GM12878 (cell line): ENCODE measurements around the gene KRT31. TPM values are rescaled to one million over a fixed set of nuclear protein-coding genes. Genes with fewer than 3 reads are reported as not detected.

ENCODE experiments used
- EZH2 ChIP-seq: IDR thresholded peaks from 2 replicates; pipeline ENCODE4 v1.6.1; 2012; ENCODE audit warnings: low read depth, mild to moderate bottlenecking, control low read depth, inconsistent platforms, low read length, borderline replicate concordance; ENCODE audit not compliant: control insufficient read depth
- FOS ChIP-seq: IDR thresholded peaks from 3 replicates; pipeline ENCODE4 v1.6.1; 2011; ENCODE audit warnings: borderline replicate concordance; ENCODE audit not compliant: insufficient read length; ENCODE audit errors: extremely low read depth
- NRF1 ChIP-seq: conservative IDR thresholded peaks from 2 replicates; pipeline ENCODE4 v1.6.1; 2011; ENCODE audit warnings: mild to moderate bottlenecking, low read depth, low read length, improper control_type of control experiment
- PML ChIP-seq: IDR thresholded peaks from 2 replicates; pipeline ENCODE4 v1.6.1; 2012; ENCODE audit warnings: low read length, inconsistent platforms
- RAD21 ChIP-seq: IDR thresholded peaks from 2 replicates; pipeline ENCODE4 v1.6.1; 2011; ENCODE audit warnings: mild to moderate bottlenecking, low read depth, low read length, moderate library complexity; ENCODE audit not compliant: insufficient read depth
- RUNX3 ChIP-seq: IDR thresholded peaks from 2 replicates; pipeline ENCODE4 v1.6.1; 2012; ENCODE audit warnings: low read length, inconsistent platforms
- ZNF384 ChIP-seq: IDR thresholded peaks from 2 replicates; pipeline ENCODE4 v1.6.1; 2012; ENCODE audit warnings: low read depth, mild to moderate bottlenecking, low read length, improper control_type of control experiment, borderline replicate concordance
- polyA plus RNA-seq, 11 experiments: library from polyadenylated mRNA; depleted of rRNA in 4 of 11; unstranded in 6 of 11; stranded (reverse) in 5 of 11; fragments of >200 nt; fragmentation: Nextera tagmentation in 4 of 11; fragmentation: Illumina TruSeq in 1 of 11; extraction: Ambion mirVana in 4 of 11; extraction: Trizol in 1 of 11; gene quantifications; 1 replicate in 1 of 11; 2 replicates in 10 of 11; pipeline versions ENCODE4 v1.2.1 to v1.2.3, GENCODE V29; 2011 to 2016; ENCODE audit warnings: inconsistent platforms in 2 of 11, missing spikeins in 2 of 11, low read depth in 1 of 11
- total RNA-seq, 4 experiments: library from RNA; depleted of rRNA in 3 of 4; stranded (reverse); fragments of >200 nt in 3 of 4; fragmentation: Illumina TruSeq in 1 of 4; extraction: Trizol in 1 of 4; gene quantifications; 2 replicates each; pipeline versions ENCODE4 v1.2.1 to v1.2.3, GENCODE V29; 2013 to 2021
- TF ChIP-seq, protein P1 (sequence below): fragments of 450-650 bp; formaldehyde crosslinking; IDR thresholded peaks from 2 replicates; pipeline ENCODE4 v1.4.0; 2020; ENCODE audit warnings: mild to moderate bottlenecking, moderate library complexity
- TF ChIP-seq, protein P2 (sequence below): fragments of 450-650 bp; IDR thresholded peaks from 2 replicates; pipeline ENCODE4 v1.6.1; 2017; ENCODE audit warnings: antibody characterized with exemption, mild to moderate bottlenecking, moderate library complexity
- TF ChIP-seq, protein P3 (sequence below): fragments of 450-650 bp; IDR thresholded peaks from 2 replicates; pipeline ENCODE4 v1.6.1; 2016; ENCODE audit warnings: mild to moderate bottlenecking, moderate library complexity, borderline replicate concordance

KRT31 gene
- total and polyA plus RNA-seq, 10 of the 15 experiments (the other 5 are each of a cell fraction or from before 2014, with no cell fraction given) = not detected

DNA sequence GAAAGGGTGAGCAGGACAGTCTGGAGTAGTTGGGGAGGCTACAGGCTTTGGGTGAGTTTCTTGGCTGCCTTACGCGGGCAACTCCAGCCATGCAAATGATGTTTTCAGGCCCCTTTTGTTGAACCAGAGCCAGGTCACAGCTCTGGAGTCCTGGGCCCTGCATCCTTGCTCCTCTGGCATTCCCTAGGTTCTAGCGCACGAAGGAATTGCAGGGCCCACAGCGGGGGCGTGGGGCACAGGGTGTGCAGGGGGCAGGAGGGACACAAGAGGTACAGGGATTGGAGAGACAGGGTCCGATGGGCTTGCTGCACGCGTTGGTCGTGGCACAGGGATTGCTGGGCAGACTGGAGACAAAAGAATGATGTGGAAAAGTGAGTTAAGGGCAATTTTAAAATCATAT is 3.6 kb downstream of the KRT31 start (continued):
- TF ChIP-seq RAD21 (no peak), EZH2 (no peak), FOS (no peak), RUNX3 (no peak), NRF1 (no peak), ZNF384 (no peak), PML (no peak)
- TF ChIP-seq, protein P1, sequence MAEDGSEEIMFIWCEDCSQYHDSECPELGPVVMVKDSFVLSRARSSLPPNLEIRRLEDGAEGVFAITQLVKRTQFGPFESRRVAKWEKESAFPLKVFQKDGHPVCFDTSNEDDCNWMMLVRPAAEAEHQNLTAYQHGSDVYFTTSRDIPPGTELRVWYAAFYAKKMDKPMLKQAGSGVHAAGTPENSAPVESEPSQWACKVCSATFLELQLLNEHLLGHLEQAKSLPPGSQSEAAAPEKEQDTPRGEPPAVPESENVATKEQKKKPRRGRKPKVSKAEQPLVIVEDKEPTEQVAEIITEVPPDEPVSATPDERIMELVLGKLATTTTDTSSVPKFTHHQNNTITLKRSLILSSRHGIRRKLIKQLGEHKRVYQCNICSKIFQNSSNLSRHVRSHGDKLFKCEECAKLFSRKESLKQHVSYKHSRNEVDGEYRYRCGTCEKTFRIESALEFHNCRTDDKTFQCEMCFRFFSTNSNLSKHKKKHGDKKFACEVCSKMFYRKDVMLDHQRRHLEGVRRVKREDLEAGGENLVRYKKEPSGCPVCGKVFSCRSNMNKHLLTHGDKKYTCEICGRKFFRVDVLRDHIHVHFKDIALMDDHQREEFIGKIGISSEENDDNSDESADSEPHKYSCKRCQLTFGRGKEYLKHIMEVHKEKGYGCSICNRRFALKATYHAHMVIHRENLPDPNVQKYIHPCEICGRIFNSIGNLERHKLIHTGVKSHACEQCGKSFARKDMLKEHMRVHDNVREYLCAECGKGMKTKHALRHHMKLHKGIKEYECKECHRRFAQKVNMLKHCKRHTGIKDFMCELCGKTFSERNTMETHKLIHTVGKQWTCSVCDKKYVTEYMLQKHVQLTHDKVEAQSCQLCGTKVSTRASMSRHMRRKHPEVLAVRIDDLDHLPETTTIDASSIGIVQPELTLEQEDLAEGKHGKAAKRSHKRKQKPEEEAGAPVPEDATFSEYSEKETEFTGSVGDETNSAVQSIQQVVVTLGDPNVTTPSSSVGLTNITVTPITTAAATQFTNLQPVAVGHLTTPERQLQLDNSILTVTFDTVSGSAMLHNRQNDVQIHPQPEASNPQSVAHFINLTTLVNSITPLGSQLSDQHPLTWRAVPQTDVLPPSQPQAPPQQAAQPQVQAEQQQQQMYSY (CRISPR knock-in tag) = no peak
- TF ChIP-seq, protein P2, sequence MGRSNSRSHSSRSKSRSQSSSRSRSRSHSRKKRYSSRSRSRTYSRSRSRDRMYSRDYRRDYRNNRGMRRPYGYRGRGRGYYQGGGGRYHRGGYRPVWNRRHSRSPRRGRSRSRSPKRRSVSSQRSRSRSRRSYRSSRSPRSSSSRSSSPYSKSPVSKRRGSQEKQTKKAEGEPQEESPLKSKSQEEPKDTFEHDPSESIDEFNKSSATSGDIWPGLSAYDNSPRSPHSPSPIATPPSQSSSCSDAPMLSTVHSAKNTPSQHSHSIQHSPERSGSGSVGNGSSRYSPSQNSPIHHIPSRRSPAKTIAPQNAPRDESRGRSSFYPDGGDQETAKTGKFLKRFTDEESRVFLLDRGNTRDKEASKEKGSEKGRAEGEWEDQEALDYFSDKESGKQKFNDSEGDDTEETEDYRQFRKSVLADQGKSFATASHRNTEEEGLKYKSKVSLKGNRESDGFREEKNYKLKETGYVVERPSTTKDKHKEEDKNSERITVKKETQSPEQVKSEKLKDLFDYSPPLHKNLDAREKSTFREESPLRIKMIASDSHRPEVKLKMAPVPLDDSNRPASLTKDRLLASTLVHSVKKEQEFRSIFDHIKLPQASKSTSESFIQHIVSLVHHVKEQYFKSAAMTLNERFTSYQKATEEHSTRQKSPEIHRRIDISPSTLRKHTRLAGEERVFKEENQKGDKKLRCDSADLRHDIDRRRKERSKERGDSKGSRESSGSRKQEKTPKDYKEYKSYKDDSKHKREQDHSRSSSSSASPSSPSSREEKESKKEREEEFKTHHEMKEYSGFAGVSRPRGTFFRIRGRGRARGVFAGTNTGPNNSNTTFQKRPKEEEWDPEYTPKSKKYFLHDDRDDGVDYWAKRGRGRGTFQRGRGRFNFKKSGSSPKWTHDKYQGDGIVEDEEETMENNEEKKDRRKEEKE = no peak
- TF ChIP-seq, protein P3, sequence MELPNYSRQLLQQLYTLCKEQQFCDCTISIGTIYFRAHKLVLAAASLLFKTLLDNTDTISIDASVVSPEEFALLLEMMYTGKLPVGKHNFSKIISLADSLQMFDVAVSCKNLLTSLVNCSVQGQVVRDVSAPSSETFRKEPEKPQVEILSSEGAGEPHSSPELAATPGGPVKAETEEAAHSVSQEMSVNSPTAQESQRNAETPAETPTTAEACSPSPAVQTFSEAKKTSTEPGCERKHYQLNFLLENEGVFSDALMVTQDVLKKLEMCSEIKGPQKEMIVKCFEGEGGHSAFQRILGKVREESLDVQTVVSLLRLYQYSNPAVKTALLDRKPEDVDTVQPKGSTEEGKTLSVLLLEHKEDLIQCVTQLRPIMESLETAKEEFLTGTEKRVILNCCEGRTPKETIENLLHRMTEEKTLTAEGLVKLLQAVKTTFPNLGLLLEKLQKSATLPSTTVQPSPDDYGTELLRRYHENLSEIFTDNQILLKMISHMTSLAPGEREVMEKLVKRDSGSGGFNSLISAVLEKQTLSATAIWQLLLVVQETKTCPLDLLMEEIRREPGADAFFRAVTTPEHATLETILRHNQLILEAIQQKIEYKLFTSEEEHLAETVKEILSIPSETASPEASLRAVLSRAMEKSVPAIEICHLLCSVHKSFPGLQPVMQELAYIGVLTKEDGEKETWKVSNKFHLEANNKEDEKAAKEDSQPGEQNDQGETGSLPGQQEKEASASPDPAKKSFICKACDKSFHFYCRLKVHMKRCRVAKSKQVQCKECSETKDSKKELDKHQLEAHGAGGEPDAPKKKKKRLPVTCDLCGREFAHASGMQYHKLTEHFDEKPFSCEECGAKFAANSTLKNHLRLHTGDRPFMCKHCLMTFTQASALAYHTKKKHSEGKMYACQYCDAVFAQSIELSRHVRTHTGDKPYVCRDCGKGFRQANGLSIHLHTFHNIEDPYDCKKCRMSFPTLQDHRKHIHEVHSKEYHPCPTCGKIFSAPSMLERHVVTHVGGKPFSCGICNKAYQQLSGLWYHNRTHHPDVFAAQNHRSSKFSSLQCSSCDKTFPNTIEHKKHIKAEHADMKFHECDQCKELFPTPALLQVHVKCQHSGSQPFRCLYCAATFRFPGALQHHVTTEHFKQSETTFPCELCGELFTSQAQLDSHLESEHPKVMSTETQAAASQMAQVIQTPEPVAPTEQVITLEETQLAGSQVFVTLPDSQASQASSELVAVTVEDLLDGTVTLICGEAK = no peak
